HG02798 (cell line): Measurements from ENCODE around the gene TRIM29.
"Not testable (repeated sequence)": the region's sequence is repeated elsewhere in the genome, so short reads cannot be mapped to it uniquely, and the experiment has no call there.

Experiments used
- ATAC-seq: cut with Tn5 transposase; IDR thresholded peaks from one replicate; pipeline ENCODE4 v1.9.1; 2021; ENCODE audit warnings: mild to moderate bottlenecking; ENCODE audit not compliant: unreplicated experiment, poor library complexity

Gene TRIM29

GRCh38 chr11:120172054-120172911 lies 34.4 kb upstream of the TRIM29 start:
- peak; percentile 66 for ATAC-seq

- no peak for ATAC-seq
These were observed 32.9 kb upstream of the TRIM29 start for GRCh38 chr11:120170741-120171261.

GRCh38 chr11:120169981-120170698 lies 32.2 kb upstream of the TRIM29 start:
- ATAC-seq: no peak

- peak; percentile 52 for ATAC-seq
These were observed 31.2 kb upstream of the TRIM29 start for GRCh38 chr11:120168960-120169681.

GRCh38 chr11:120168108-120168959 lies 30.4 kb upstream of the TRIM29 start:
- ATAC-seq: no peak

- ATAC-seq: no peak
These were observed 29.7 kb upstream of the TRIM29 start for GRCh38 chr11:120167659-120168058.

- no peak for ATAC-seq
These were observed 22.5 kb upstream of the TRIM29 start for GRCh38 chr11:120160436-120160835.

GRCh38 chr11:120153221-120153620 lies 15.3 kb upstream of the TRIM29 start:
- ATAC-seq: no peak

GRCh38 chr11:120151536-120151935 lies 13.6 kb upstream of the TRIM29 start:
- ATAC-seq: no peak

GRCh38 chr11:120149246-120149645 lies 11.3 kb upstream of the TRIM29 start:
- ATAC-seq: no peak

- no peak for ATAC-seq
These were observed 10.0 kb upstream of the TRIM29 start for GRCh38 chr11:120147950-120148270.

- ATAC-seq: no peak
These were observed 9.4 kb upstream of the TRIM29 start for GRCh38 chr11:120147094-120147949.

GRCh38 chr11:120146413-120147093 lies 8.6 kb upstream of the TRIM29 start:
- ATAC-seq: no peak

- ATAC-seq: no peak
These were observed 6.6 kb upstream of the TRIM29 start for GRCh38 chr11:120144501-120144900.

GRCh38 chr11:120143472-120143871 lies 5.6 kb upstream of the TRIM29 start:
- not testable (repeated sequence) for ATAC-seq

- no peak for ATAC-seq
These were observed 4.7 kb upstream of the TRIM29 start for GRCh38 chr11:120142441-120143100.

- no peak for ATAC-seq
These were observed 4.0 kb upstream of the TRIM29 start for GRCh38 chr11:120141768-120142423.
